Stimulated activated CD4-positive, alpha-beta T cell treated with anti-CD3 and anti-CD28 coated beads, Interleukin-4, amount 100 ng/mL, for 1 hour (primary cell): Measurements from ENCODE around the gene SHOC1.
"Not testable (repeated sequence)": the region's sequence is repeated elsewhere in the genome, so short reads cannot be mapped to it uniquely, and the experiment has no call there.

Experiments
- DNase-seq: peaks from one replicate; pipeline ENCODE4 v3.0.0-alpha.2; 2020

SHOC1 gene

GRCh38 chr9:111794835-111795556 lies at the start of gene SHOC1:
SHOC1 (minus strand) TSS chr9:111794937; CDS start chr9:111791418, 3,519 bp downstream.
- DNase-seq = no peak

GRCh38 chr9:111843971-111844370 lies 49.2 kb upstream of the SHOC1 start:
- no peak for DNase-seq

DNA sequence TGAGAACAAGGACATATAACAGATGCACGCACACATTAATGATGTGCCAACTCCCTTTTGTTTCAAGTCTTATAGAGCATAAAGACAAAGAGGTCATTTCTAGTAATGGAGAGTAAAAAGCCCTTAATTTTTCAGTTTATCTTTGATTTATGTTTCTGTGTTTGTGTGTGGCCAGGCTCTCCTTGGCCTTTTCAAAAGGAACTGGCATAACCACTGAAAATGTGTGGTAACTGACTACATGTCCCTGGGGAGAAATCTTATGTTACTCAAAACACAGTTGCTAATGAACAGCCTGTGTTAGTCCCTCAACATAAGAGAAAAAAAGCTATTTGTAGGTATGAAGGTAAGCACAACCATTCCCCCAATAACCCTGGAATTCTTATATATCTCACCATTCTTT lies 47.6 kb upstream of the SHOC1 start:
- no peak for DNase-seq

GRCh38 chr9:111840442-111840841 lies 45.7 kb upstream of the SHOC1 start:
- no peak for DNase-seq

GRCh38 chr9:111839987-111840386 lies 45.2 kb upstream of the SHOC1 start:
- no peak for DNase-seq

- DNase-seq = no peak
These were observed 44.6 kb upstream of the SHOC1 start for GRCh38 chr9:111839387-111839786.

DNA sequence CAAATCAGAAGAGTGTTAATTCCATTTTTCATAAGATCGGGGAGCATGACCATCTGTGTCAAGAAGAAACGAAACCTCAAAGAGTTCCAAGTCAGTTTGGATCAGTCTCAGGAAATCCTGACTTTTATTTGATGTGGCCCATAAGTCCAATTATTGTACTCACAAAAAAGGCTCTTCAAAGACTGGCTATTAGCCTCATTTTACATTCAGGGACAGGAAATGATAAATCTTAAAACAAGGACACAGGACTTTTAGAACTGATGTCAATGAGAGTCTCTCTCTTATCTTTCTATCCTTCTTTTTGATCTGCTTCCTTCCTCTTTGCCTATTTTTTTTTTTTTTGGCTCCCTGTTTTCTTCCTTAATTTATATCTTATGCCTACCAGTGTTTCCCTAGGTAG lies 43.7 kb upstream of the SHOC1 start:
- DNase-seq = no peak

GRCh38 chr9:111836311-111836710 lies 41.6 kb upstream of the SHOC1 start:
- DNase-seq = no peak

DNA sequence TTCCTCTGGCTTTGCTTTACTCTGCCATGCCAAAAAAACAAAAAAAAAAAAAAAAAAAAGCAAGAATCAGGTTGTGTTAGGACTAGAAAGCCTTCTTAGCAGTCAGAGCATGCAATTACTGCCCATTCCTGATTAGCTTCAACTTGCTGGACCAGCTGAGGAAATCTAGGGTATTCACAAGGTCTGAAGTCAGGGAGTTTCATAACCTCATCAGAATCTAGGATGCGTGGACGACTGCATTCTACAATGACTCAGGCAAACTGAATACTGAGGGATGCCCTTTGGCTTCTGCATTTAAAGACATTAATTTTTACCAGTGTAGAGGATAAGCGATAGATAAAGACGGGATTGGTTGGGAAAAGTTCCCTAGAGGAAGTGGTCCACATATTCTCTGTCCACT lies 39.2 kb upstream of the SHOC1 start:
- no peak for DNase-seq

GRCh38 chr9:111832449-111832848 lies 37.7 kb upstream of the SHOC1 start:
- DNase-seq = no peak

- no peak for DNase-seq
These were observed 36.8 kb upstream of the SHOC1 start for GRCh38 chr9:111831371-111832108.

GRCh38 chr9:111828193-111828592 lies 33.5 kb upstream of the SHOC1 start:
- DNase-seq = no peak

- DNase-seq = no peak
These were observed 30.9 kb upstream of the SHOC1 start for GRCh38 chr9:111825468-111826145.

DNA sequence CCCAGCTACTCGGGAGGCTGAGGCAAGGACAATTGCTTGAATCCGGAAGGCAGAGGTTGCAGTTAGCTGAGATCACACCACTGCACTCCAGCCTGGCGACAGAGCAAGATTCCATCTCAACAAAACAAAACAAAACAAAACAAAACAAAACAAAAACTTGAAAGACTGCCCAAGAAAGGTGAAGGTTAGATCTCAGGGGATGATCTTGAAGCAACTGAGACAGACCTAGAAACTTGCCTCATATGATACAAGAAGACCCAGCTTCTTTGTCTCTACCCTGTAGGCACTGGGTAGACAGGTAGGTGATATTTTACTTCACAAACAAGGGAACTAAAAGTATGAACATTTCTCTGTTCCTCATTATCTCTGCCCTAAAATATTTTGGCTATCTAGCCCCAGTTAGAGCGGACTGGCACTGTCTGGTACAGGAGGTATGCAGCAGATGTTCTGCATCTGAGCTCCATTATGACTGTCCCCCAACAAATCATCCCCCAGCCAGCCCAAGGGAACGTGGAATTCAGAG lies 26.3 kb upstream of the SHOC1 start:
- DNase-seq = no peak

DNA sequence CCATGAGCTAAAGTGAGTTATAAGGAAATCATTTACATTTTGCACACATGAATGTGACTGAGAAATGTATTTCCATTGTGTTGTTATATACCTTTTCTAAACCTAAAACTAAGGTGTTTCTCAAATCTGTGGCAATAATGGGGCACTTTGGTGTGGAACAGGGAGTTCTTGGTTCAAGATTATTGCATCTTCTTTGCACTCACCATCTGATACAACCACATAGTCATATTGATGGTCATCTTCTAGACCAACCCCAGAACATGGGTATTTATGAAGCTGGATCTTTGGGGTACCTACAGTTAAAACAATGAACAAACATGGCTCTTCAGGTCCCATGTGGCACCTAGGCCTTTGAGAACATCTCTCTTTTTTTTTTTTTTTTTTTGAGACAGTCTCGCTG lies 24.6 kb upstream of the SHOC1 start:
- DNase-seq = no peak

GRCh38 chr9:111815285-111816070 lies 20.7 kb upstream of the SHOC1 start:
- no peak for DNase-seq

DNA sequence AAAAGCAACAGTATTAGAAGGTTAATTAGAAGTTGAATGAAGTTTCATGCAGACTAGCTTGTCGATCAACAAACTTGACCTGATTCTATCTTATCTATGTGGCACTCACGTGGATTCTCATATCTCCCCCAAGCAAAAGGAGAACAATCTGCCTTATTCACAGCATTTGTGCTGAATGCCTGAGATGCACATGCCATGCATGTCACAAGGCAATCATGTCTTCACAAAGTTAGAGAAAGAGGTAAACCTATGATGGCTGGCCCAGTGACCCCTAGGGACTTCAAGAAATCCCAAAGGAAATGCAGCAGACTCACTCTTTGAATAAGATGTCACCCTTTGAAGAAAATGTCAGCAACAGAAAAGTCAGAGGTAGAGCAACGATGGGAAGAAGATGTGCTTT lies 17.6 kb upstream of the SHOC1 start:
- DNase-seq = no peak

DNA sequence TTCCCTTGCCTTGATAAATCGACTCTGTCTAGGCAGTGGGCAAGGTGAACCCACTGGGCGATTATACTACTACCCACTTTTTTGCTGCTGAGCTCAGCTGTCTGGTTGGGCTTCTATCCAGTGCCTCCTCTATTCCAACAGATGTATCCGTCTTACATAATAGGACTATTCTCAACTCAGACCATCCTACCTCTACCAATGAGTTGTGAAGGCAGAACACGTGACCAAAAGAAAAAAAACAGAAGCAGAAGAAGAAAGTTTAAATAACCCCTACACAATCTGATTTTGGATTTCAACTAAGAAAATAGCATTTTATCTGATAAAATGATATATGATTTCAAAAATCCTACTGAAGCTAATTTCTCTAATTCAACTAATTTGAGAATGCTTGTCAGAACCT lies 16.2 kb upstream of the SHOC1 start:
- no peak for DNase-seq

DNA sequence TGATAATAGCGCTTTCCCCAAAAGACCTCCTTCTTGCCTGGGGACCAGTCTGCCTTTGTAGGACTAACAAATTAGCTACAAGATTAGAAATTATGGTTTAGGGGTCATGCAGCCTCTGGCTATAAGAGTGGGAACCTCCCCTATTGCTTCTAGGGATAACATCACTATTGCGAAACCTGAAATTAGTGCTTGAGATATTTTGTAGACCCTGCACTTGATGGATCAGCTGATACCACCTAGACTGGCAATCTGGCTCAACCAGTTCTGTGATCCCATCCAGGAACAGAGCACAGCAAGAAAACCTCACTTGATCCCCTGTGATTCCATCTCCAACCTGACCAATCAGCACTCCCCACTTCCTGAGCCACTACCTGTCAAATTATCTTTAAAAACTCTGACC lies 15.7 kb upstream of the SHOC1 start:
- not testable (repeated sequence) for DNase-seq

DNA sequence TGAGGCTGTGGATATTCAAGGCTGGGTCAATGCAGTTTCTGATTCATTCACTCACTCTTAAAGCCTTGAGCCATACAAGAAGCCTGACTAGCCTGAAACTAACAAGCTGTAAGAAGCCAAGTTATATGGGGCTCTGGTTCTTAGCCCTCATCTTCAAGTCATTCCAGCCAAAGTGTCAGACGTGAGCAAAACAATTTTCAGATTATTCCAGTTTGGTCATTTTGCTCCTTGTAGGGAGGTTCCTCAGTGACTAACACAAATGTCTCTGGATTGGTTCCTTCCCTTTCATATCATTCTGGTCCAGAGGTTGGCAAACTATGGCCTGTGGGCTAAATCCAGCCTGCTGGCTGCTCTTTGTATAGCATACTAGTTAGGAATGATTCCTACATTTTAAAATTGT lies 12.5 kb upstream of the SHOC1 start:
- no peak for DNase-seq

- no peak for DNase-seq
These were observed 11.5 kb upstream of the SHOC1 start for GRCh38 chr9:111806259-111806658.

GRCh38 chr9:111805830-111806241 lies 11.1 kb upstream of the SHOC1 start:
- no peak for DNase-seq

DNA sequence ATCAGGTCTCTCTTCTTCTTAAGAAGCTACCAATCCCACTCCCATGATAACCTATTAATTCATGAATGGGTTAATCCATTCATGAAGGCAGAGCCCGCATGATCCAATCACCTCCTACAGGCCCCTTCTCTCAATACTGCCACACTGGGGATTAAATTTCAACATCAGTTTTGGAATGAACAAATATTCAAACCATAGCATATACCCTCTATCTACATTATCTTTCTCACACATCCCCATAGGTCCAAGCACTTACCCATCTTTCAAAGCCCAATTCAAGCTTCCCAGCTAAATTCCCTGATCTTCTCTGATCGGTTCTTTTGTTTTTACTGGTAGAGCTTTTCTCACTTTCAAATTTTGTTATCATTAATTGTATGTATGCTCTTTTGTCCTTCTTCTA lies 10.5 kb upstream of the SHOC1 start:
- no peak for DNase-seq
